ENCODE data around the gene DUOXA1.

DNA sequence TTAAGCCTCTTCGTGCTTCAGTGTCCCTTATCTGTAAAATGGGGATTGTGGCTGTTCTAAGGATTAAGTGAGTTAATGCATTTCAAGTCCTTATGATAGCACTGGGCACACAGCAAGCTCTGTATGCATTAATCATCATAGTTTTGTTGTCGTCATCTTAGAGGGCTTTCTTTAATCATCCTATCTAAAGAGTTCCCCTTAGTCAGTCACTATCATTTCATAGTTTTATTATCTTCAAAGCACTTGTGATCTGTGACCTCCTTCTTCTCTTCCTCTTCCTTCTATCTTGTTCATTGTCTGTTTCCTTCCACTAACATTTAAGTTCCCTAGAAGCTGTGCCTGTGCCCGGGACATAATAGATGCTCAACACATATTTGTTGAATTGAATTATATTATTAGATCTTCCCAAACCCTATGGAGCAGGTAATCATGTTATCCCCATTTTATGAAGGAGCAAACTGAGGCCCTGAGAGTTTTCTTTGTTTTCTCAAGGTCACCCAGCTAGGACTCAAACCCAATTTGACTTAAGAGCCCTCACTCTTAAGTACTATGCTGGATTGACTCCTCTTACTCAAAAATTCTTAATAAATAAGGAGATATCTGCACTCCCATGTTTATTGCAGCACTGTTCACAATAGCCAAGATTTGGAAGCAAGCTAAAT is 39.8 kb downstream of the DUOXA1 start:
- TF ChIP-seq CTCF (IDR thresholded peaks at IDR 0.05) (no peak), EZH2 (IDR thresholded peaks at IDR 0.05; ENCODE audit: borderline replicate concordance, insufficient read depth, low read depth, low read length, poor library complexity, severe bottlenecking) (no peak)
